Endothelial cell of umbilical vein (primary cell): ENCODE data around the gene GRK5. TPM values are rescaled to one million over a fixed set of nuclear protein-coding genes. Genes with fewer than 3 reads are reported as not detected.

ENCODE experiments used
- BruUV-seq: library from RNA; stranded (reverse); fragments of 400-500 nt; replicated peaks from 2 replicates; lab custom pipeline; 2021; lab: Mats Ljungman, UMichigan
- CTCF ChIA-PET: fragments of 300-600, 350-600 bp; sonication (Branson Sonifier 250); formaldehyde crosslinking; loops from one replicate; lab custom pipeline; 2021; ENCODE audit warnings: antibody characterized with exemption, inconsistent platforms; lab: Charles Lee
- POLR2A ChIA-PET: fragments of 300-600, 350-600 bp; sonication (Branson Sonifier 250); formaldehyde crosslinking; loops from one replicate; lab custom pipeline; 2021; ENCODE audit warnings: antibody characterized with exemption, inconsistent platforms; lab: Charles Lee
- DNase-seq: peaks from one replicate; pipeline ENCODE4 v3.0.0-alpha.2; 2011; ENCODE audit warnings: low read depth, low spot score
- FAIRE-seq: peaks from 2 replicates; lab custom pipeline; 2011; peaks lifted over from hg19 to GRCh38; lab: Jason Lieb, UNC
- H2AFZ ChIP-seq: 2 replicates; pipeline ENCODE4 v1.6.0; 2012; ENCODE audit warnings: low read depth, low read length, control low read depth, inconsistent platforms
- H3K27ac ChIP-seq: 2 replicates; pipeline ENCODE4 v1.5.1; 2011; ENCODE audit warnings: low read depth, mild to moderate bottlenecking, control low read depth, low read length, moderate library complexity; ENCODE audit not compliant: insufficient read depth
- H3K27me3 ChIP-seq, 2 experiments: 2 replicates each; pipeline versions ENCODE4 v1.6.0 to v1.6.1; 2011; ENCODE audit warnings: low read length in 2 of 2, mixed read lengths in 1 of 2; ENCODE audit not compliant: control insufficient read depth in 2 of 2, insufficient read depth in 2 of 2
- H3K36me3 ChIP-seq, 2 experiments: 2 replicates in 1 of 2; 3 replicates in 1 of 2; pipeline ENCODE4 v1.5.1; 2011; ENCODE audit warnings: low read length in 2 of 2, mild to moderate bottlenecking in 1 of 2, moderate library complexity in 1 of 2; ENCODE audit not compliant: control insufficient read depth in 2 of 2, insufficient read depth in 2 of 2; ENCODE audit errors: extremely low read depth in 1 of 2
- H3K4me1 ChIP-seq: 3 replicates; pipeline ENCODE4 v1.5.1; 2011; ENCODE audit warnings: mild to moderate bottlenecking, low read length; ENCODE audit not compliant: control insufficient read depth, insufficient read depth; ENCODE audit errors: extremely low read depth
- H3K4me2 ChIP-seq: 2 replicates; pipeline ENCODE4 v1.6.1; 2011; ENCODE audit warnings: low read length, control low read depth, mixed read lengths; ENCODE audit not compliant: insufficient read depth
- H3K4me3 ChIP-seq, 3 experiments: fragments of 200-600 bp in 1 of 3; sonication (generic), shearing (Covaris generic) in 1 of 3; replicated peaks in 1 of 3; 2 replicates each; pipeline ENCODE4 v1.5.1; 2011 to 2016; ENCODE audit warnings: control low read depth in 3 of 3, low read length in 3 of 3, mild to moderate bottlenecking in 2 of 3, inconsistent platforms in 1 of 3, low read depth in 1 of 3, moderate library complexity in 1 of 3; ENCODE audit not compliant: insufficient read depth in 1 of 3
- H3K79me2 ChIP-seq: 2 replicates; pipeline ENCODE4 v1.6.0; 2012; ENCODE audit warnings: low read length, inconsistent platforms; ENCODE audit not compliant: control insufficient read depth, insufficient read depth
- H3K9ac ChIP-seq: replicated peaks from 2 replicates; pipeline ENCODE3; 2011; ENCODE audit warnings: low read length, control low read depth; ENCODE audit not compliant: insufficient read depth; ENCODE audit errors: extremely low read depth
- H3K9me1 ChIP-seq: replicated peaks from 3 replicates; pipeline ENCODE4 v1.6.0; 2011; ENCODE audit warnings: mild to moderate bottlenecking, low read length; ENCODE audit not compliant: control insufficient read depth, insufficient read depth; ENCODE audit errors: extremely low read depth
- H3K9me3 ChIP-seq: replicated peaks from 2 replicates; pipeline ENCODE4 v1.5.1; 2012; ENCODE audit warnings: low read length, inconsistent platforms; ENCODE audit not compliant: control insufficient read depth, insufficient read depth
- H4K20me1 ChIP-seq: replicated peaks from 2 replicates; pipeline ENCODE3; 2011; ENCODE audit warnings: mild to moderate bottlenecking, low read length; ENCODE audit not compliant: control insufficient read depth, insufficient read depth; ENCODE audit errors: extremely low read depth
- CTCF ChIP-seq, 2 donors: IDR thresholded peaks; 1 replicate in 1 of 2; 2 replicates in 1 of 2; pipeline ENCODE4 v1.5.1; 2011; ENCODE audit warnings: low read length in 2 of 2, mild to moderate bottlenecking in 2 of 2, moderate library complexity in 2 of 2, control low read depth in 1 of 2, inconsistent platforms in 1 of 2, low read depth in 1 of 2; ENCODE audit not compliant: insufficient read depth in 1 of 2; ENCODE audit errors: extremely low read depth in 1 of 2
- EZH2 ChIP-seq: IDR thresholded peaks from 2 replicates; pipeline ENCODE4 v1.6.1; 2012; ENCODE audit warnings: borderline replicate concordance, low read depth, mild to moderate bottlenecking, moderate library complexity, low read length, inconsistent platforms; ENCODE audit not compliant: severe bottlenecking
- FOS ChIP-seq: IDR thresholded peaks from 2 replicates; pipeline ENCODE4 v1.6.1; 2011; ENCODE audit warnings: mild to moderate bottlenecking, low read length, moderate library complexity, borderline replicate concordance; ENCODE audit not compliant: insufficient read depth
- GATA2 ChIP-seq: IDR thresholded peaks from 2 replicates; pipeline ENCODE4 v1.7.0; 2011; ENCODE audit warnings: low read depth, mild to moderate bottlenecking, moderate library complexity, mixed read lengths, low read length; ENCODE audit not compliant: insufficient read length, insufficient read depth
- JUN ChIP-seq: IDR thresholded peaks from 2 replicates; pipeline ENCODE4 v1.6.1; 2011; ENCODE audit warnings: borderline replicate concordance, low read depth; ENCODE audit not compliant: insufficient read length, insufficient read depth
- MYC ChIP-seq: IDR thresholded peaks from one replicate; pipeline ENCODE4 v1.6.1; 2011; ENCODE audit warnings: mild to moderate bottlenecking, low read depth, low read length
- POLR2A ChIP-seq: IDR thresholded peaks from 2 replicates; pipeline ENCODE4 v1.6.1; 2012; ENCODE audit warnings: low read depth, mild to moderate bottlenecking, control low read depth, low read length
- POLR2AphosphoS5 ChIP-seq: IDR thresholded peaks from 2 replicates; pipeline ENCODE4 v1.6.1; 2012; ENCODE audit warnings: low read depth, mild to moderate bottlenecking, control low read depth, low read length, moderate library complexity; ENCODE audit not compliant: insufficient read depth
- dilution Hi-C: fragments of 300-500 bp; cut with MboI; formaldehyde crosslinking; loops from one replicate; pipeline ENCODE4 v1.15.0; 2019; ENCODE audit warnings: low sequenced_read_pairs; ENCODE audit not compliant: extremely low pct_ligation_motif_present
- intact Hi-C: fragments of 100-400 bp; cut with micrococcal nuclease; formaldehyde crosslinking; loops from one replicate; pipeline ENCODE4 v1.10.0; 2022
- polyA plus RNA-seq, 4 experiments: library from polyadenylated mRNA; depleted of rRNA in 3 of 4; stranded (reverse) in 3 of 4; unstranded in 1 of 4; fragments of >200 nt; gene quantifications; 2 replicates each; pipeline versions ENCODE4 v1.2.1 to v1.2.3, GENCODE V29; 2011 to 2012; ENCODE audit warnings: missing spikeins in 1 of 4
- total RNA-seq: library from RNA; stranded (reverse); gene quantifications from 2 replicates; pipeline ENCODE4 v1.2.3, GENCODE V29; 2021
- TF ChIP-seq, protein P1 (sequence below): IDR thresholded peaks from 2 replicates; pipeline ENCODE4 v1.6.1; 2011; ENCODE audit not compliant: insufficient read depth, insufficient read length

The GRK5 gene
- total and polyA plus RNA-seq, 2 donors (not counting 3 experiments of a cell fraction or from before 2014, with no cell fraction given) = 13.1 to 29.5 TPM

GRCh38 chr10:119360181-119360921 lies 153.0 kb downstream of the GRK5 start:
- no peak overlapping the region for H3K27ac ChIP-seq
- no peaks in the 10 kb centered on the region for H4K20me1 ChIP-seq
- FAIRE-seq (no peak), DNase-seq (no peak)
- no peaks in the 10 kb centered on the region for H3K79me2 ChIP-seq
- no peak overlapping the region for H3K4me2 ChIP-seq
- intact Hi-C loops (loop anchor here (1.0 kb wide), 1 partner anchor 10 kb away; no protein-coding TSS in a partner anchor), dilution Hi-C loops (no loop called here)
- no peak overlapping the region for H3K4me3 ChIP-seq
- H2AFZ ChIP-seq = no peak overlapping the region
- TF ChIP-seq FOS (no peak), POLR2AphosphoS5 (no peak), MYC (no peak), CTCF (IDR thresholded peaks at IDR 0.05; ENCODE audit: extremely low read depth in 1 of 2, insufficient read depth in 1 of 2, low read depth in 1 of 2, low read length in 2 of 2) (no peak), POLR2A (no peak), EZH2 (no peak), JUN (no peak), GATA2 (no peak)
- TF ChIP-seq, protein P1, sequence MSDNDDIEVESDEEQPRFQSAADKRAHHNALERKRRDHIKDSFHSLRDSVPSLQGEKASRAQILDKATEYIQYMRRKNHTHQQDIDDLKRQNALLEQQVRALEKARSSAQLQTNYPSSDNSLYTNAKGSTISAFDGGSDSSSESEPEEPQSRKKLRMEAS = no peak
- H3K9ac ChIP-seq = no peak overlapping the region
- H3K36me3 ChIP-seq = peaks cover 0 to 4% of the 10 kb centered on the region in 2 experiments
- no TSS peak for BruUV-seq
- no peaks in the 10 kb centered on the region for H3K27me3 ChIP-seq
- H3K9me3 ChIP-seq = no peaks in the 10 kb centered on the region
- H3K9me1 ChIP-seq = no peaks in the 10 kb centered on the region
- H3K4me1 ChIP-seq = no peaks in the 10 kb centered on the region
- CTCF ChIA-PET = interaction anchor here (1.2 kb wide), 1 partner anchor 21 kb away, joined by 3 read pairs; no protein-coding TSS in a partner anchor
- POLR2A ChIA-PET = no interaction called here
